SK-N-SH (cell line): ENCODE results near the gene SPDEF. TPM values are rescaled to one million over a fixed set of nuclear protein-coding genes. Genes with fewer than 3 reads are reported as not detected.

ENCODE experiments used
- CTCF ChIA-PET: fragments of 300-600, 350-600 bp; formaldehyde crosslinking; extraction: SDS; loops from one replicate; lab custom pipeline; 2021; lab: Yijun Ruan, JAX
- POLR2A ChIA-PET: fragments of 350-600 bp; sonication (Branson Sonifier 250); formaldehyde crosslinking; extraction: SDS; loops from one replicate; lab custom pipeline; 2020; ENCODE audit warnings: antibody characterized with exemption, inconsistent platforms; lab: Yijun Ruan, JAX
- DNase-seq: peaks from one replicate; pipeline ENCODE4 v3.0.0; 2012
- H2AFZ ChIP-seq: fragments of 200-600 bp; sonication (generic); 2 replicates; pipeline ENCODE4 v1.8.1; 2016; ENCODE audit warnings: antibody characterized with exemption, mild to moderate bottlenecking, low read depth
- H3F3A ChIP-seq: fragments of 200-600 bp; sonication (generic); replicated peaks from 2 replicates; pipeline ENCODE3; 2016; ENCODE audit warnings: antibody characterized with exemption, mild to moderate bottlenecking; ENCODE audit not compliant: insufficient read depth
- H3K27ac ChIP-seq, 2 experiments: fragments of 200-500 bp in 1 of 2; fragments of 200-600 bp in 1 of 2; sonication (Bioruptor generic) in 1 of 2; sonication (generic), shearing (Covaris generic) in 1 of 2; 2 replicates each; pipeline versions ENCODE4 v1.5.1 to v1.6.1; 2014 to 2016; ENCODE audit warnings: low read depth in 2 of 2, inconsistent platforms in 1 of 2, low read length in 1 of 2, mild to moderate bottlenecking in 1 of 2, mixed read lengths in 1 of 2
- H3K27me3 ChIP-seq: fragments of 200-600 bp; sonication (generic), shearing (Covaris generic); 2 replicates; pipeline ENCODE4 v1.6.1; 2016; ENCODE audit warnings: mixed run types; ENCODE audit not compliant: insufficient read depth
- H3K36me3 ChIP-seq, 2 experiments: fragments of 200-500 bp in 1 of 2; fragments of 200-600 bp in 1 of 2; sonication (Bioruptor generic) in 1 of 2; sonication (generic) in 1 of 2; replicated peaks in 1 of 2; 2 replicates each; pipeline versions ENCODE3 to v1.5.1; 2014 to 2016; ENCODE audit warnings: low read length in 1 of 2, mild to moderate bottlenecking in 1 of 2; ENCODE audit not compliant: insufficient read depth in 2 of 2, control insufficient read depth in 1 of 2
- H3K4me1 ChIP-seq, 2 experiments: fragments of 200-500 bp in 1 of 2; fragments of 200-600 bp in 1 of 2; sonication (Bioruptor generic) in 1 of 2; sonication (generic), shearing (Covaris generic) in 1 of 2; 2 replicates each; pipeline versions ENCODE4 v1.5.1 to v1.6.1; 2014 to 2016; ENCODE audit warnings: low read depth in 1 of 2, low read length in 1 of 2, mixed run types in 1 of 2; ENCODE audit not compliant: insufficient read depth in 2 of 2, control insufficient read depth in 1 of 2
- H3K4me2 ChIP-seq: fragments of 200-600 bp; sonication (generic), shearing (Covaris generic); 2 replicates; pipeline ENCODE4 v1.6.1; 2017; ENCODE audit warnings: mixed run types
- H3K4me3 ChIP-seq, 2 experiments: fragments of 200-500 bp in 1 of 2; fragments of 200-600 bp in 1 of 2; sonication (Bioruptor generic) in 1 of 2; sonication (generic), shearing (Covaris generic) in 1 of 2; 2 replicates each; pipeline versions ENCODE4 v1.5.1 to v1.8.1; 2014 to 2016; ENCODE audit warnings: low read depth in 2 of 2, inconsistent platforms in 1 of 2, low read length in 1 of 2, mild to moderate bottlenecking in 1 of 2, mixed read lengths in 1 of 2, moderate library complexity in 1 of 2
- H3K79me2 ChIP-seq: fragments of 200-600 bp; sonication (generic); 2 replicates; pipeline ENCODE4 v1.8.1; 2017; ENCODE audit warnings: mild to moderate bottlenecking; ENCODE audit not compliant: insufficient read depth
- H3K9ac ChIP-seq: fragments of 200-600 bp; sonication (generic); 2 replicates; pipeline ENCODE4 v1.6.1; 2017; ENCODE audit warnings: mixed run types
- H3K9me2 ChIP-seq: fragments of 200-600 bp; sonication (generic); 2 replicates; pipeline ENCODE4 v1.6.1; 2017; ENCODE audit warnings: mixed run types
- H3K9me3 ChIP-seq: fragments of 200-600 bp; sonication (generic); 2 replicates; pipeline ENCODE4 v1.6.1; 2017; ENCODE audit warnings: mixed run types, mild to moderate bottlenecking, moderate library complexity
- H4K20me1 ChIP-seq: fragments of 200-600 bp; sonication (generic); 2 replicates; pipeline ENCODE4 v1.6.1; 2017; ENCODE audit warnings: mild to moderate bottlenecking, mixed run types; ENCODE audit not compliant: insufficient read depth
- CTCF ChIP-seq: fragments of 200-600 bp; sonication (generic); IDR thresholded peaks from 2 replicates; pipeline ENCODE4 v1.6.1; 2017; ENCODE audit warnings: antibody characterized with exemption, mild to moderate bottlenecking, moderate library complexity
- ELF1 ChIP-seq: IDR thresholded peaks from 2 replicates; pipeline ENCODE4 v1.4.0; 2012
- EP300 ChIP-seq, 2 experiments: IDR thresholded peaks; 2 replicates each; pipeline versions ENCODE4 v1.4.0 to v1.6.1; 2012; ENCODE audit warnings: borderline replicate concordance in 1 of 2, low read depth in 1 of 2, low read length in 1 of 2
- FOSL2 ChIP-seq: IDR thresholded peaks from 2 replicates; pipeline ENCODE4 v1.4.0; 2012; ENCODE audit warnings: low read depth, mild to moderate bottlenecking, moderate library complexity, borderline replicate concordance
- FOXM1 ChIP-seq: IDR thresholded peaks from 2 replicates; pipeline ENCODE4 v1.4.0; 2012; ENCODE audit warnings: low read depth, mild to moderate bottlenecking
- GABPA ChIP-seq: IDR thresholded peaks from 2 replicates; pipeline ENCODE4 v1.4.0; 2012; ENCODE audit warnings: low read depth, mild to moderate bottlenecking
- GATA2 ChIP-seq: sonication (generic); formaldehyde crosslinking; IDR thresholded peaks from 2 replicates; pipeline ENCODE4 v1.5.0; 2020; ENCODE audit warnings: mild to moderate bottlenecking, missing genetic modification reagents
- MEF2A ChIP-seq: IDR thresholded peaks from 2 replicates; pipeline ENCODE4 v1.4.0; 2012; ENCODE audit warnings: low read depth, borderline replicate concordance
- NFIC ChIP-seq: IDR thresholded peaks from 2 replicates; pipeline ENCODE4 v1.4.0; 2012; ENCODE audit warnings: borderline replicate concordance
- POLR2AphosphoS5 ChIP-seq: IDR thresholded peaks from 2 replicates; pipeline ENCODE4 v1.6.1; 2012; ENCODE audit warnings: low read depth, low read length
- RAD21 ChIP-seq: IDR thresholded peaks from 2 replicates; pipeline ENCODE4 v1.6.1; 2012; ENCODE audit warnings: mild to moderate bottlenecking, low read length
- RCOR1 ChIP-seq: fragments of 150-350 bp; IDR thresholded peaks from 2 replicates; pipeline ENCODE4 v1.6.1; 2017; ENCODE audit warnings: antibody characterized with exemption, low read length
- RFX5 ChIP-seq: IDR thresholded peaks from 2 replicates; pipeline ENCODE4 v1.6.1; 2012; ENCODE audit warnings: mild to moderate bottlenecking, improper control_type of control experiment, low read length
- RXRA ChIP-seq: IDR thresholded peaks from 2 replicates; pipeline ENCODE4 v1.4.0; 2012; ENCODE audit warnings: low read depth, mild to moderate bottlenecking, borderline replicate concordance
- SIN3A ChIP-seq: IDR thresholded peaks from 2 replicates; pipeline ENCODE4 v1.6.1; 2012; ENCODE audit warnings: low read depth, mild to moderate bottlenecking, low read length, moderate library complexity, borderline replicate concordance
- TAF1 ChIP-seq: IDR thresholded peaks from 2 replicates; pipeline ENCODE4 v1.6.1; 2012; ENCODE audit warnings: low read depth, mild to moderate bottlenecking, low read length, moderate library complexity, borderline replicate concordance
- ZBTB33 ChIP-seq: IDR thresholded peaks from 2 replicates; pipeline ENCODE4 v1.4.0; 2012; ENCODE audit warnings: low read depth, borderline replicate concordance
- WGBS: methylation state at CpG from one replicate; pipeline ENCODE4 v1.1.6; 2017; ENCODE audit warnings: low lambda C conversion rate; 5-methylcytosine and 5-hydroxymethylcytosine counted together
- polyA plus RNA-seq, 3 experiments: library from polyadenylated mRNA; depleted of rRNA; stranded (reverse); fragments of >200 nt; gene quantifications; 2 replicates each; pipeline ENCODE4 v1.2.3, GENCODE V29; 2012
- TF ChIP-seq, protein P1 (sequence below): IDR thresholded peaks from 2 replicates; pipeline ENCODE4 v1.4.0; 2012; ENCODE audit warnings: low read depth, borderline replicate concordance

SPDEF gene
- polyA plus RNA-seq, 1 of the 3 experiments (the other 2 are of a cell fraction): 0.10 TPM

GRCh38 chr6:34524971-34525370 lies 31.2 kb downstream of the SPDEF start:
- peak overlapping the region in 1 of 2 experiments; percentile 60; a peak in 2 of 4 replicates for H3K27ac ChIP-seq
- CTCF ChIA-PET: interaction anchor here (3.7 kb wide), 1 partner anchor 83 kb away, joined by 36 read pairs; no protein-coding TSS in a partner anchor
- no peaks in the 10 kb centered on the region for H3K27me3 ChIP-seq
- H2AFZ ChIP-seq: no peak overlapping the region
- no peak overlapping the region for H3K4me2 ChIP-seq
- H3K4me3 ChIP-seq: no peak overlapping the region
- no peaks in the 10 kb centered on the region for H3K79me2 ChIP-seq
- peaks cover 4 to 23% of the 10 kb centered on the region in 2 experiments; a peak in 1 of 4 replicates for H3K4me1 ChIP-seq
- H3F3A ChIP-seq: no peaks in the 10 kb centered on the region
- DNase-seq: no peak
- no peaks in the 10 kb centered on the region for H4K20me1 ChIP-seq
- POLR2A ChIA-PET: no interaction called here
- TF ChIP-seq ELF1 (no peak), CTCF (no peak), SIN3A (no peak), MEF2A (no peak), RXRA (no peak), TAF1 (no peak), GATA2 (CRISPR knock-in tag) (no peak), EP300 (IDR thresholded peaks at IDR 0.05; ENCODE audit: borderline replicate concordance in 1 of 2, low read depth in 1 of 2, low read length in 1 of 2) (no peak), RFX5 (no peak), FOXM1 (no peak), FOSL2 (no peak)
- no peaks in the 10 kb centered on the region for H3K36me3 ChIP-seq
- WGBS: 84% methylated on average over 5 of the region's 5 CpGs
- no peaks in the 10 kb centered on the region for H3K9me2 ChIP-seq
- H3K9me3 ChIP-seq: no peaks in the 10 kb centered on the region
- H3K9ac ChIP-seq: no peak overlapping the region

- ChIA-PET CTCF (no interaction called here), POLR2A (no interaction called here)
- no peaks in the 10 kb centered on the region for H3K9me3 ChIP-seq
- no peak overlapping the region for H3K9ac ChIP-seq
- H3K27me3 ChIP-seq: no peaks in the 10 kb centered on the region
- H3K4me2 ChIP-seq: no peak overlapping the region
- no peak for DNase-seq
- H3K9me2 ChIP-seq: no peaks in the 10 kb centered on the region
- no peaks in the 10 kb centered on the region for H3K79me2 ChIP-seq
- peaks cover 4 to 21% of the 10 kb centered on the region in 2 experiments; a peak in 1 of 4 replicates for H3K4me1 ChIP-seq
- H4K20me1 ChIP-seq: no peaks in the 10 kb centered on the region
- TF ChIP-seq GABPA: no peak
- TF ChIP-seq, protein P1, sequence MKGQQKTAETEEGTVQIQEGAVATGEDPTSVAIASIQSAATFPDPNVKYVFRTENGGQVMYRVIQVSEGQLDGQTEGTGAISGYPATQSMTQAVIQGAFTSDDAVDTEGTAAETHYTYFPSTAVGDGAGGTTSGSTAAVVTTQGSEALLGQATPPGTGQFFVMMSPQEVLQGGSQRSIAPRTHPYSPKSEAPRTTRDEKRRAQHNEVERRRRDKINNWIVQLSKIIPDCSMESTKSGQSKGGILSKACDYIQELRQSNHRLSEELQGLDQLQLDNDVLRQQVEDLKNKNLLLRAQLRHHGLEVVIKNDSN: no peak
- TF ChIP-seq EP300 (IDR thresholded peaks at IDR 0.05; ENCODE audit: borderline replicate concordance in 1 of 2, low read depth in 1 of 2, low read length in 1 of 2): no peak
- TF ChIP-seq RCOR1: no peak
- TF ChIP-seq ZBTB33: no peak
- no peak for TF ChIP-seq GATA2 (CRISPR knock-in tag)
- no peak for TF ChIP-seq RAD21
- TF ChIP-seq ELF1: no peak
- no peak for TF ChIP-seq NFIC
- no peak for TF ChIP-seq POLR2AphosphoS5
- H3K4me3 ChIP-seq: no peak overlapping the region
- H3K36me3 ChIP-seq: no peaks in the 10 kb centered on the region
- no peak overlapping the region for H2AFZ ChIP-seq
- 81% methylated on average over 4 of the region's 5 CpGs for WGBS
- H3K27ac ChIP-seq: no peak overlapping the region
- H3F3A ChIP-seq: no peaks in the 10 kb centered on the region
These were observed 31.6 kb downstream of the SPDEF start for GRCh38 chr6:34524499-34524898.
